HepG2 (cell line): ENCODE measurements around the gene ABHD17C. TPM values are rescaled to one million over a fixed set of nuclear protein-coding genes. Genes with fewer than 3 reads are reported as not detected.

Source experiments
- ATAC-seq: fragments of 200-7000 bp; cut with Tn5 transposase; 3 replicates; pipeline ENCODE4 v1.9.1; 2020; ENCODE audit warnings: mild to moderate bottlenecking, moderate library complexity
- BruUV-seq: library from RNA; stranded (reverse); fragments of 400-500 nt; replicated peaks from 2 replicates; lab custom pipeline; 2021; lab: Mats Ljungman, UMichigan
- CTCF ChIA-PET: fragments of 300-600 bp; formaldehyde crosslinking; extraction: SDS; loops from one replicate; lab custom pipeline; 2021; ENCODE audit warnings: low total read pairs, inconsistent platforms, low intra/inter-chr PET ratio; lab: Yijun Ruan, JAX
- POLR2A ChIA-PET: fragments of 350-600 bp; sonication (Branson Sonifier 250); formaldehyde crosslinking; loops from one replicate; lab custom pipeline; 2020; ENCODE audit warnings: antibody characterized with exemption, inconsistent platforms; lab: Yijun Ruan, JAX
- DNase-seq: peaks from one replicate; pipeline ENCODE4 v3.0.0-alpha.2; 2015; ENCODE audit warnings: low spot score
- FAIRE-seq: peaks from 3 replicates; lab custom pipeline; 2011; peaks lifted over from hg19 to GRCh38; lab: Jason Lieb, UNC
- H2AFZ ChIP-seq: one replicate; pipeline ENCODE4 v1.6.1; 2011; ENCODE audit warnings: low read length, inconsistent platforms
- H3K27ac ChIP-seq: fragments of 300-600 bp; 3 replicates; pipeline ENCODE4 v1.8.0; 2011; ENCODE audit warnings: mixed run types, mild to moderate bottlenecking, mixed read lengths, low read length, inconsistent platforms; ENCODE audit not compliant: insufficient read depth; ENCODE audit errors: extremely low read length
- H3K27me3 ChIP-seq, 2 experiments: fragments of 200-600 bp in 1 of 2; 2 replicates in 1 of 2; 3 replicates in 1 of 2; pipeline versions ENCODE4 v1.6.0 to v1.8.0; 2011; ENCODE audit warnings: low read length in 2 of 2, mild to moderate bottlenecking in 2 of 2, moderate library complexity in 2 of 2, inconsistent platforms in 1 of 2; ENCODE audit not compliant: insufficient read depth in 2 of 2, control insufficient read depth in 1 of 2
- H3K36me3 ChIP-seq, 2 experiments: fragments of 200-600 bp in 1 of 2; replicated peaks in 1 of 2; 2 replicates in 1 of 2; 3 replicates in 1 of 2; pipeline versions ENCODE4 v1.5.1 to v1.8.0; 2011; ENCODE audit warnings: low read length in 2 of 2, inconsistent platforms in 1 of 2; ENCODE audit not compliant: insufficient read depth in 2 of 2, control insufficient read depth in 1 of 2
- H3K4me1 ChIP-seq: 2 replicates; pipeline ENCODE4 v1.5.1; 2012; ENCODE audit warnings: low read length, inconsistent platforms; ENCODE audit not compliant: insufficient read depth
- H3K4me2 ChIP-seq: 2 replicates; pipeline ENCODE4 v1.6.0; 2011; ENCODE audit warnings: low read depth, low read length, inconsistent platforms
- H3K4me3 ChIP-seq, 3 experiments: fragments of 200-600 bp in 1 of 3; sonication (generic), shearing (Covaris generic) in 1 of 3; replicated peaks in 1 of 3; 2 replicates each; pipeline ENCODE4 v1.5.1; 2011 to 2016; ENCODE audit warnings: low read length in 3 of 3, inconsistent platforms in 2 of 3, low read depth in 2 of 3, mild to moderate bottlenecking in 2 of 3, control low read depth in 1 of 3, mixed read lengths in 1 of 3; ENCODE audit not compliant: insufficient read depth in 1 of 3
- H3K79me2 ChIP-seq: one replicate; pipeline ENCODE4 v1.6.1; 2011; ENCODE audit warnings: low read length, inconsistent platforms; ENCODE audit not compliant: insufficient read depth
- H3K9ac ChIP-seq: 2 replicates; pipeline ENCODE4 v1.6.0; 2011; ENCODE audit warnings: mild to moderate bottlenecking, low read depth, low read length, inconsistent platforms; ENCODE audit not compliant: insufficient read depth
- H3K9me3 ChIP-seq: 2 replicates; pipeline ENCODE4 v1.5.1; 2012; ENCODE audit warnings: mild to moderate bottlenecking, low read length
- H4K20me1 ChIP-seq: 2 replicates; pipeline ENCODE4 v1.6.0; 2011; ENCODE audit warnings: inconsistent platforms, mild to moderate bottlenecking, low read length, moderate library complexity; ENCODE audit not compliant: insufficient read depth
- FIP1L1 ChIP-seq: fragments of 200-400 bp; formaldehyde crosslinking; IDR thresholded peaks from 2 replicates; pipeline ENCODE4 v1.6.1; 2018; ENCODE audit warnings: low read depth, mild to moderate bottlenecking, low read length, moderate library complexity, borderline replicate concordance; ENCODE audit not compliant: insufficient read depth
- HNF1A ChIP-seq, 2 experiments: sonication (generic) in 1 of 2; formaldehyde crosslinking in 1 of 2; IDR thresholded peaks; 2 replicates each; pipeline versions ENCODE4 v1.4.0 to v1.6.1; 2016 to 2020; ENCODE audit warnings: borderline replicate concordance in 1 of 2, low read depth in 1 of 2, mild to moderate bottlenecking in 1 of 2, missing genetic modification reagents in 1 of 2
- MLX ChIP-seq: IDR thresholded peaks from 2 replicates; pipeline ENCODE4 v1.6.1; 2016
- NPAS2 ChIP-seq: sonication (generic); formaldehyde crosslinking; IDR thresholded peaks from 2 replicates; pipeline ENCODE4 v1.8.0; 2022; ENCODE audit warnings: mild to moderate bottlenecking, missing genetic modification reagents, borderline replicate concordance
- SMARCC2 ChIP-seq: fragments of 450-650 bp; IDR thresholded peaks from 2 replicates; pipeline ENCODE4 v1.6.1; 2017; ENCODE audit warnings: antibody characterized with exemption, mild to moderate bottlenecking
- U2AF2 ChIP-seq: fragments of 200-400 bp; formaldehyde crosslinking; IDR thresholded peaks from 2 replicates; pipeline ENCODE4 v1.6.1; 2017; ENCODE audit warnings: low read depth, mild to moderate bottlenecking, low read length
- ZKSCAN1 ChIP-seq: fragments of 150-350 bp; IDR thresholded peaks from 2 replicates; pipeline ENCODE4 v1.6.1; 2014; ENCODE audit warnings: low read length
- WGBS: methylation state at CpG from one replicate; pipeline ENCODE4 v1.1.6; 2017; ENCODE audit warnings: low lambda C conversion rate; 5-methylcytosine and 5-hydroxymethylcytosine counted together
- in situ Hi-C: cut with HindIII; loops from 2 replicates; pipeline ENCODE4 v1.10.0; 2017; ENCODE audit warnings: low pct_unique_long_range_greater_than_20kb; ENCODE audit not compliant: extremely low pct_ligation_motif_present
- intact Hi-C: fragments of 100-400 bp; cut with micrococcal nuclease; formaldehyde crosslinking; loops from one replicate; pipeline ENCODE4 v1.10.0; 2022; ENCODE audit not compliant: unreplicated experiment
- polyA plus RNA-seq, 8 experiments: library from polyadenylated mRNA; depleted of rRNA in 3 of 8; stranded (reverse) in 7 of 8; unstranded in 1 of 8; fragments of >200 nt; fragmentation: Illumina TruSeq in 4 of 8; extraction: Trizol in 4 of 8; gene quantifications; 2 replicates each; pipeline versions ENCODE4 v1.2.1 to v1.2.3, GENCODE V29; 2011 to 2016; ENCODE audit warnings: low read depth in 4 of 8, missing spikeins in 1 of 8, mixed read lengths in 1 of 8; ENCODE audit not compliant: insufficient read depth in 1 of 8
- total RNA-seq, 5 experiments: library from RNA; depleted of rRNA; stranded (reverse); fragments of >200 nt; fragmentation: Illumina TruSeq; extraction: Trizol; gene quantifications; 2 replicates each; pipeline ENCODE4 v1.2.3, GENCODE V29; 2016; ENCODE audit warnings: low read depth in 1 of 5

ABHD17C gene
- total and polyA plus RNA-seq, 2 of the 13 experiments (the other 11 are each of a cell fraction or from before 2014, with no cell fraction given): 2.9 to 3.9 TPM

GRCh38 chr15:80739919-80740318 is 44.8 kb downstream of the ABHD17C start:
- ChIA-PET CTCF (no interaction called here), POLR2A (no interaction called here)
- Histone ChIP-seq H3K79me2 (peaks cover 2% of the 10 kb centered on the region), H3K4me1 (peaks cover 44% of the 10 kb centered on the region), H3K27me3 (no peaks in the 10 kb centered on the region), H3K27ac (no peak overlapping the region), H3K9me3 (no peaks in the 10 kb centered on the region), H3K9ac (no peak overlapping the region), H2AFZ (no peak overlapping the region)
- no peak for ATAC-seq
- in situ Hi-C loops: no loop called here
- DNase-seq: no peak
- FAIRE-seq: no peak
- TF ChIP-seq SMARCC2: no peak
- TF ChIP-seq NPAS2 (CRISPR knock-in tag): no peak
- TF ChIP-seq HNF1A (IDR thresholded peaks at IDR 0.05; ENCODE audit: low read depth): no peak
- no peak for TF ChIP-seq HNF1A (CRISPR knock-in tag; IDR thresholded peaks at IDR 0.05; ENCODE audit: borderline replicate concordance)
- TF ChIP-seq ZKSCAN1: no peak
- no peak for TF ChIP-seq FIP1L1
- no peak for TF ChIP-seq MLX (CRISPR knock-in tag)
- TF ChIP-seq U2AF2: no peak
- TF ChIP-seq, all 625 proteins: peak for 0
- no TSS peak for BruUV-seq
- WGBS: 58% methylated on average over 3 of the region's 3 CpGs
- no peaks in the 10 kb centered on the region for H4K20me1 ChIP-seq
- H3K4me2 ChIP-seq: no peak overlapping the region
- intact Hi-C loops: no loop called here
- no peak overlapping the region for H3K4me3 ChIP-seq
- H3K36me3 ChIP-seq: no peaks in the 10 kb centered on the region
